ENCODE measurements around the gene TIPARP. TPM values are rescaled to one million over a fixed set of nuclear protein-coding genes. Genes with fewer than 3 reads are reported as not detected.

TIPARP gene
- total and polyA plus RNA-seq, 2 of the 13 experiments (the other 11 are each of a cell fraction or from before 2014, with no cell fraction given), result 7.3 to 19.7 TPM

GRCh38 chr3:156729460-156730179 lies 55.2 kb downstream of the TIPARP start (continued):
- TF ChIP-seq ZNF772 (CRISPR knock-in tag; IDR thresholded peaks at IDR 0.05) (no peak), HMG20A (CRISPR knock-in tag; IDR thresholded peaks at IDR 0.05; ENCODE audit: borderline replicate concordance) (no peak), ZNF468 (CRISPR knock-in tag; IDR thresholded peaks at IDR 0.05) (no peak)
- TF ChIP-seq, protein P1, sequence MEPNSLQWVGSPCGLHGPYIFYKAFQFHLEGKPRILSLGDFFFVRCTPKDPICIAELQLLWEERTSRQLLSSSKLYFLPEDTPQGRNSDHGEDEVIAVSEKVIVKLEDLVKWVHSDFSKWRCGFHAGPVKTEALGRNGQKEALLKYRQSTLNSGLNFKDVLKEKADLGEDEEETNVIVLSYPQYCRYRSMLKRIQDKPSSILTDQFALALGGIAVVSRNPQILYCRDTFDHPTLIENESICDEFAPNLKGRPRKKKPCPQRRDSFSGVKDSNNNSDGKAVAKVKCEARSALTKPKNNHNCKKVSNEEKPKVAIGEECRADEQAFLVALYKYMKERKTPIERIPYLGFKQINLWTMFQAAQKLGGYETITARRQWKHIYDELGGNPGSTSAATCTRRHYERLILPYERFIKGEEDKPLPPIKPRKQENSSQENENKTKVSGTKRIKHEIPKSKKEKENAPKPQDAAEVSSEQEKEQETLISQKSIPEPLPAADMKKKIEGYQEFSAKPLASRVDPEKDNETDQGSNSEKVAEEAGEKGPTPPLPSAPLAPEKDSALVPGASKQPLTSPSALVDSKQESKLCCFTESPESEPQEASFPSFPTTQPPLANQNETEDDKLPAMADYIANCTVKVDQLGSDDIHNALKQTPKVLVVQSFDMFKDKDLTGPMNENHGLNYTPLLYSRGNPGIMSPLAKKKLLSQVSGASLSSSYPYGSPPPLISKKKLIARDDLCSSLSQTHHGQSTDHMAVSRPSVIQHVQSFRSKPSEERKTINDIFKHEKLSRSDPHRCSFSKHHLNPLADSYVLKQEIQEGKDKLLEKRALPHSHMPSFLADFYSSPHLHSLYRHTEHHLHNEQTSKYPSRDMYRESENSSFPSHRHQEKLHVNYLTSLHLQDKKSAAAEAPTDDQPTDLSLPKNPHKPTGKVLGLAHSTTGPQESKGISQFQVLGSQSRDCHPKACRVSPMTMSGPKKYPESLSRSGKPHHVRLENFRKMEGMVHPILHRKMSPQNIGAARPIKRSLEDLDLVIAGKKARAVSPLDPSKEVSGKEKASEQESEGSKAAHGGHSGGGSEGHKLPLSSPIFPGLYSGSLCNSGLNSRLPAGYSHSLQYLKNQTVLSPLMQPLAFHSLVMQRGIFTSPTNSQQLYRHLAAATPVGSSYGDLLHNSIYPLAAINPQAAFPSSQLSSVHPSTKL (CRISPR knock-in tag; IDR thresholded peaks at IDR 0.05), result no peak

GRCh38 chr3:156731813-156732212 lies 57.4 kb downstream of the TIPARP start:
- H3K79me2 ChIP-seq (ENCODE audit: insufficient read depth, low read length), result no peaks in the 10 kb centered on the region
- no peaks in the 10 kb centered on the region for H3K36me3 ChIP-seq (replicated peaks in 1 of 2; ENCODE audit: control insufficient read depth in 1 of 2, insufficient read depth in 2 of 2, low read length in 2 of 2)
- no peak overlapping the region for H3K27ac ChIP-seq (ENCODE audit: extremely low read length, insufficient read depth, low read length)
- no peaks in the 10 kb centered on the region for H4K20me1 ChIP-seq (ENCODE audit: insufficient read depth, low read length)
- H2AFZ ChIP-seq (ENCODE audit: low read length), result no peak overlapping the region
- FAIRE-seq, result no peak
- POLR2A ChIA-PET, result no interaction called here
- BruUV-seq (replicated peaks), result no TSS peak
- H3K27me3 ChIP-seq (ENCODE audit: control insufficient read depth in 1 of 2, insufficient read depth in 2 of 2, low read length in 2 of 2), result no peaks in the 10 kb centered on the region
- in situ Hi-C loops (cut with HindIII; ENCODE audit: extremely low pct_ligation_motif_present, low pct_unique_long_range_greater_than_20kb) (no loop called here), intact Hi-C loops (cut with micrococcal nuclease; ENCODE audit: unreplicated experiment) (no loop called here)
- H3K9ac ChIP-seq (ENCODE audit: insufficient read depth, low read depth, low read length), result no peak overlapping the region
- no peak overlapping the region for H3K4me2 ChIP-seq (ENCODE audit: low read depth, low read length)
- no peak for ATAC-seq
- TF ChIP-seq RFXANK (CRISPR knock-in tag; IDR thresholded peaks at IDR 0.05), result no peak
- no peak for TF ChIP-seq HNRNPLL (IDR thresholded peaks at IDR 0.05; ENCODE audit: low read depth, low read length, poor library complexity, severe bottlenecking)
- no peak for TF ChIP-seq SRSF9 (IDR thresholded peaks at IDR 0.05; ENCODE audit: borderline replicate concordance, insufficient read depth, low read depth, low read length, poor library complexity, severe bottlenecking)
- TF ChIP-seq NR2C2 (CRISPR knock-in tag; IDR thresholded peaks at IDR 0.05; ENCODE audit: borderline replicate concordance), result no peak
- TF ChIP-seq ZNF484 (CRISPR knock-in tag; IDR thresholded peaks at IDR 0.05; ENCODE audit: borderline replicate concordance, low read depth), result no peak
- no peak for DNase-seq (ENCODE audit: low spot score)
- H3K4me1 ChIP-seq (ENCODE audit: insufficient read depth, low read length), result peaks cover 55% of the 10 kb centered on the region
- no peaks in the 10 kb centered on the region for H3K9me3 ChIP-seq (ENCODE audit: low read length)
- CTCF ChIA-PET (ENCODE audit: low intra/inter-chr PET ratio, low total read pairs), result no interaction called here
- no peak overlapping the region for H3K4me3 ChIP-seq (replicated peaks in 1 of 3; ENCODE audit: insufficient read depth in 1 of 3, low read depth in 2 of 3, low read length in 3 of 3)
